ENCODE results near the gene ASTN2.

The ASTN2 gene

GRCh38 chr9:116641292-116642059, 773.4 kb downstream of the ASTN2 start:
- no peak for DNase-seq

GRCh38 chr9:116639251-116639741, 775.6 kb downstream of the ASTN2 start:
- no peak for DNase-seq

DNA sequence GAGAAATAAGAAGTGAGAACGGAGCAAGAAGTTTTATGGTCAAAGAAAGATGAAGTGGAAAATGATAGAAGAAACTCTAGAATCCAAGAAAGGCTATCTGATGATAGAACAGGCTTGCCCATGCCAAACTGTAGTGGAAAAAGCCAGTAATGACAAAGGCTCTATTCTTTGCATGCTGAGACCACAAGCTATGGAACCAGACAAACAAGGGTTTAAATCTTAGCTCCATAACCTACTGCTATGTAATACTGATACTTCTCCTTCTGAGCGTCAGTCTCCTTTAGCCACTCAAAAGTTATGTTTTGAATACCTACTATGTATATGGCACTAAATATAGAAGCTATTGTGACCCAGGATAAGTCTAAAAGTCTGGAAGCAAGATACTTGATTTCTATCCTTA, 778.9 kb downstream of the ASTN2 start:
- DNase-seq, result no peak

- no peak for DNase-seq
Measured at GRCh38 chr9:116632990-116633838, 781.6 kb downstream of the ASTN2 start.

- no peak for DNase-seq
Measured at GRCh38 chr9:116629634-116630033, 785.2 kb downstream of the ASTN2 start.

GRCh38 chr9:116628716-116629115, 786.1 kb downstream of the ASTN2 start:
- DNase-seq, result no peak

DNA sequence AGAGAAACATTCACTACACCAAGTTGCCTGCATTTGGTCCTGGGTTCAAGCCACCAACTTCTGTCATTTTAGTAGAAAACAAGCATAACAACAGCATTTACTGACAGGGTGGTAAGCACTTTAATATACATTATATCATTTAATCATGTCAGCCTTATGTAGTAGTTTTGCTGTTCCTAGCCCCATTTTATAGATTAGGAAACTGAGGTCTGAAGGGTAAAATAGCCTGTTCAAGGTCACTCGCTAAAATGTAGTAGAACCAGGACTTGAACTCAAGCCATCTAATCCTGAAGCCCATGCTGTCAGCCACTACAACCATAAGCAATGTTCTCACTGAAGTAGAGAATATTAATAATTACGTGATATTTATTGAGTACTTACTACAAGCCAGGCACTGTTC, 787.4 kb downstream of the ASTN2 start:
- DNase-seq, result no peak

DNA sequence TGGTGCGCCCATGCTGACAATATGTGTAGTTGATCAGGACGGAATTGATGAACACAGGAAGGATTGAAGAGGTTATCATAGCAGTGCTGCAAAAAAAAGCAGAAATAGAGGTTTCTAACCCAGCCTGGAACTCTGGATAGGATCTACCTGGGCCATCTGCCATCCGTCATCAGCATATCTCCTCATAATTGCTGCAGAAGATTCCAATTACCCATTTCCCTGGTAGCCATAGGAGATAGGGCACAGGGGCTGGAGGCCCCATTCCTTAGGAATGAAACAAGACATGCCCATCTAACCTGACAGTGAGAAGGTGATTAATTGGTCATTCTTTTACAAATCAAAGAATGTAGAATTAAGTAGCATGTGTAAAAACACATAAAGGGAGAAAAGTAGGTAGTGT, 788.1 kb downstream of the ASTN2 start:
- no peak for DNase-seq

- DNase-seq, result no peak
Measured at GRCh38 chr9:116623715-116624114, 791.1 kb downstream of the ASTN2 start.

- DNase-seq, result no peak
Measured at GRCh38 chr9:116617389-116617788, 797.5 kb downstream of the ASTN2 start.

DNA sequence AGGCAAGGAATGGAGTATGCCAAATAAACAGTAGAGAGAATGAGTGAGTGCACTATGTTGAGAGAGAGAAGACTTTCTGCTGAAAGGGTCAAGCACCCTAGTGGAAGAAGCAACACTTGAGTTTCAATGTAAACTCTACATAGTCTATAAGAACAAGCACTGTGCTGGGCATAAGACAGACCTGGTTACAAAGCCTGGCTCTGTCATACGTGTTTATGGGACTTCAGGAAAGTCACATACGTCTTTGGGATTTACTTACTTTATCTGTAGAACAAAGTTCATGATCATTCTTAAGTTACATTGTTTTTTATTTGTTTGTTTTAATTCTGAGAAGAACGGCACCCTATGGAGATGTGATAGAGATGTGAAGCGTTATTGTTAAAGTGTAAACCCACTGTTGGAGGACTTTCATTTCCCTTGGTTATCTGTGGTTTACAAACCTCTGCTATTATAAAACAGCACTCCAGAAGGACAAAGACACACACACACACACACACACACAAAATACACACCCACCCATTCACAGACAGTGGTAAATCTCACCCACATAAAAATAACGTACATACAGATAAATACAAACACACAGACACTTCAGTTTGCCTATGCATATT, 798.4 kb downstream of the ASTN2 start:
- no peak for DNase-seq

- no peak for DNase-seq
Measured at GRCh38 chr9:116608064-116608463, 806.8 kb downstream of the ASTN2 start.

- DNase-seq, result no peak
Measured at GRCh38 chr9:116605904-116606341, 808.9 kb downstream of the ASTN2 start.

DNA sequence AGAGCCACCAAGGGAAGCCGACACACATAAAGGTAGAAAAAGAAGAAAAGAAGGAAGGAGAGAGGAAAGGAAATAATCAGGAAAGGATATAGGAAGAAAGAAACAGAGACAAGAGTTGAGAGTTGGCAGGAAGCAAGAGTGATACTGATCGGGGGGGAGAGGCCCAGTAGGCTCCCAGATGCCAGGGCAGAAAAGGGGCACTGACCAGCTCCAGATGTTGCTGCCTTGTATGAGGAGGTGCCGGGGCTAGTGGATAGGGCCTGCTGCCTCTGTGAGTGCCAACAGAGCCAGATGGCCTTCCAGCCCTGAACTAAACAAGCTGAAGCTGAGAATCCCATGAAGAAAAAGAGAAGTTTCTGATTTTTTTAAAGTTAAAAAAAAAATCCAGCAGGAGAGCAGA, 809.8 kb downstream of the ASTN2 start:
- DNase-seq, result no peak

- no peak for DNase-seq
Measured at GRCh38 chr9:116604251-116604650, 810.6 kb downstream of the ASTN2 start.

DNA sequence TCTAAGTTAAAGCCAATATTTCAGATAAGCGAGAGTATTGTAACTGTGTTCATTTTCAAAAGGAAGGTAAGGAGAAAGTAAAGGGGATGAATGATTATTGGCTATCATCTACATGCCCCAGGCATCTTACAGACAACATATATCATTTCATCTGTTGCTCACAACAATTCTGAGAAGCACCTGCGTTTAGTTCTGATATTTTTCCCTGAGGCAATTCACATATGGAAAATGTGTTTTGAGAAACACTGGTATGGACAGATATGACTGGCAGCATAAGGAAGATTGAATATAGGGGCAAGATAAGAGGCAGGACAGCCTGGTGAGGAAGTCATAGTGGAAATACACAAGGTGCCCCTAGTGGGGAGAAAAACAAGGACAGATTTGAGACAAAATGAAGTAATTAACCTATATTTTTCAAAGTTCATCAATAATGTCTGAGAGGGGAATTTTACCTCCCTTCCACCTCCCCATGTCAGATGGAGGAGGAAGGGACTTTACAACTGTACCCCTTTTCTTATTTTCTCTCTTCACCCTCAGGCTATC, 815.4 kb downstream of the ASTN2 start:
- DNase-seq, result no peak

GRCh38 chr9:116596646-116597045, 818.2 kb downstream of the ASTN2 start:
- DNase-seq, result no peak

DNA sequence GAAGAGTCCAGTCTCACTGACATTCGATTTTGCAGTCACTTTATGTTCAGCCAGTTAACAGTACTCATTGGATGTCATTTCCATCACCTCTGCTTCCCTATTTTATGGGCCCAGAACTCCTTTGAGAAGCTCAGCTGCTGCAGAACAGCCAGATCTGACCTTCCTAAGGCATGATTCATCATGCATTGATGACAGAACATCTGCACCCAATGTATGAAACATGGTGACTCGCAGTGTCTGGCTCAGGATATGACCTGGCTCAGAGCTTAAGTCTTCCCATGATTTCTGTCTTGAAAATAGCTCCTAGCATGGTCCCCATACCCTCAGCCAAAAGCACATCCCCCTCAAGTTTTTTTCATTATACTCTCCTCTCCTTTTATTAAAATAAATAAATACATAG, 820.3 kb downstream of the ASTN2 start:
- no peak for DNase-seq

GRCh38 chr9:116592970-116593369, 821.9 kb downstream of the ASTN2 start:
- no peak for DNase-seq

DNA sequence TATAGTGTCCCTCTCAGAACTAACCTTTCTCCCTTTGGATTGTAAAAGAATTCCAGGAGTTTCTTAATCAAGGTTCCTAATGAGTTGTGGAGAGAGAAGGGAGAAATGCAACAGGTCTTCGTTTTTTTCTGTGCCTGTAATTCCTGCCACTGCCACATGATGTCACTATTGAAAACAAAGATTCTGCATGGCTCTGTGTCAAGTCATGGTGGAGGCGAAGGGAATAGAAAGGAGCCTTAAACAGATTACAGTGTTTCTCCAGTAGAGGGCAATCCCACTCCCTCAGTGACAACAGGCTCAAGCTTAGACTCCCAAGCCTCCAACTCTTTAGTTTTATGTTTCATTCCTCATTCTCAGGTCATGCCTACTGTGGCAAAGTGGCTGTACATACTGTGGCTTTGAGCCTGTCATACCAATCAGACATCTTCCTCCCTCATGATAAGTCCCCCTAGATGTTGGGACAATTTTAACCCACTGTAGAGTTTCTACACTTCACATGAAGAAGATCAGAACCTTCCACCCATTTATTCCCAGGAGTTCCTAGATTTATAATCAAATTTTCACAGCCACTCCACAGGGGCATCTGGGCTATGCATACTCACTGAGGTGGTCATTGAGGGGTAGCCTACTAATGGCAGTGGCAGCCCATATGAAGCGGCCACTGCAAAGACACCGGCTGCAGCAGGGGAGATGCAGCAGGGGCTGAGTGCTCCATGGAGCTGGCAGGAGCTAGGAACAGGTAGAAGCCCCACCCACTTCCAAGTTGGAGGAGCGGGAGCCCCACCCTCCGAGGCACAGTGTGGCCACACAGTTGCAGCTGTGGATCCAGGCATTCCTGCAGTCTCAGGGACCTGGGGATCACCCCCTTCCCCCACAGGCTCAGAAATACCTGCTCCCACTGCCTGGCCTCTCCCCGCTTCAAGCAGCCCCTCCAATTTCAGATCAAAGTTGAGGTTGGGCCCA, 825.2 kb downstream of the ASTN2 start:
- DNase-seq, result no peak

DNA sequence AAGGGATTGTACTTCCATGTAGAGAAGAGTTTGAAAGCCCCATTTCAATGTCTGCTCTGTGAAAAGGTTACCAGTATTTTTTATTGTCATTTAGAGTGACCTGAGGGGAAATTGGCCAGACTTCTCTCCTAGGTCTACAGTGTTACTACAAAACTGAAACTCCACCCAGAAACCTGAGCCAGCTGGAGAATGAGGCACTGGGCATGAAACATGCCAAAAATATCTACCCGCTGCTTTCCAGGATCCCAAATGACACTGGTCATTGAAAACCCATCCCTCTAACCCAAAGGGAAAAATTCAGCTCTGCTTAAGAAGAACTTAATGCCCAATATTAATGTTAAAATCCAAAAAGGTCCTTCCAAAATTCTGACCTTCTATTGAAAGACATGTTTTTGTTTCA, 826.9 kb downstream of the ASTN2 start:
- no peak for DNase-seq

DNA sequence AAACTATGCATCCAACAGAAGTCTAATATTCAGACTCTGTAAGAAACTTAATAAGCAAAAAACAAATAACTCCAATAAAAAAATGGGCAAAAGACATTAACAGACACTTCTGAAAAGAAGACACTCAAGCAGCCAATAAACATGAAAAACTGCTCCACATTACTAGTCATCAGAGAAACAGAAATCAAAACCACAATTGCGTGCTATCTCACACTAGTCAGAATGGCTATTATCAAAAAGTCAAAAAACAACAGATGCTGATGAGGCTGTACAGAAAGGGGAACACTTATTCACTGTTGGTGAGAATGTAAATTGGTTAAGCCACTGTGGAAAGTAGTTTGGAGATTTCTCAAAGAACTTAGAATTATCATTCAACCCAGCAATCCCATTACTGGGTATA, 829.0 kb downstream of the ASTN2 start:
- DNase-seq, result no peak
